ENCODE data around the gene LILRB3.

The LILRB3 gene

GRCh38 chr19:54179262-54179852 is 43.5 kb downstream of the LILRB3 start:
- Histone ChIP-seq H2AFZ (ENCODE audit: low read depth) (no peak overlapping the region), H3K4me1 (ENCODE audit: low read depth, poor library complexity, severe bottlenecking) (no peaks in the 10 kb centered on the region), H3K79me2 (ENCODE audit: insufficient read depth, low read depth) (no peaks in the 10 kb centered on the region), H3K4me2 (no peak overlapping the region), H3K27ac (no peak overlapping the region), H3K36me3 (ENCODE audit: insufficient read depth) (no peaks in the 10 kb centered on the region), H3K27me3 (ENCODE audit: insufficient read depth, low read depth) (no peaks in the 10 kb centered on the region), H3K9ac (no peak overlapping the region), H3K4me3 (IDR thresholded peaks at IDR 0.05; ENCODE audit: insufficient read depth, low read depth, low read length) (no peak overlapping the region), H4K20me1 (ENCODE audit: insufficient read depth) (no peaks in the 10 kb centered on the region)
- TF ChIP-seq, protein P1, sequence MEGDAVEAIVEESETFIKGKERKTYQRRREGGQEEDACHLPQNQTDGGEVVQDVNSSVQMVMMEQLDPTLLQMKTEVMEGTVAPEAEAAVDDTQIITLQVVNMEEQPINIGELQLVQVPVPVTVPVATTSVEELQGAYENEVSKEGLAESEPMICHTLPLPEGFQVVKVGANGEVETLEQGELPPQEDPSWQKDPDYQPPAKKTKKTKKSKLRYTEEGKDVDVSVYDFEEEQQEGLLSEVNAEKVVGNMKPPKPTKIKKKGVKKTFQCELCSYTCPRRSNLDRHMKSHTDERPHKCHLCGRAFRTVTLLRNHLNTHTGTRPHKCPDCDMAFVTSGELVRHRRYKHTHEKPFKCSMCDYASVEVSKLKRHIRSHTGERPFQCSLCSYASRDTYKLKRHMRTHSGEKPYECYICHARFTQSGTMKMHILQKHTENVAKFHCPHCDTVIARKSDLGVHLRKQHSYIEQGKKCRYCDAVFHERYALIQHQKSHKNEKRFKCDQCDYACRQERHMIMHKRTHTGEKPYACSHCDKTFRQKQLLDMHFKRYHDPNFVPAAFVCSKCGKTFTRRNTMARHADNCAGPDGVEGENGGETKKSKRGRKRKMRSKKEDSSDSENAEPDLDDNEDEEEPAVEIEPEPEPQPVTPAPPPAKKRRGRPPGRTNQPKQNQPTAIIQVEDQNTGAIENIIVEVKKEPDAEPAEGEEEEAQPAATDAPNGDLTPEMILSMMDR (conservative IDR thresholded peaks at IDR 0.05; ENCODE audit: low read depth, low read length), result no peak

DNA sequence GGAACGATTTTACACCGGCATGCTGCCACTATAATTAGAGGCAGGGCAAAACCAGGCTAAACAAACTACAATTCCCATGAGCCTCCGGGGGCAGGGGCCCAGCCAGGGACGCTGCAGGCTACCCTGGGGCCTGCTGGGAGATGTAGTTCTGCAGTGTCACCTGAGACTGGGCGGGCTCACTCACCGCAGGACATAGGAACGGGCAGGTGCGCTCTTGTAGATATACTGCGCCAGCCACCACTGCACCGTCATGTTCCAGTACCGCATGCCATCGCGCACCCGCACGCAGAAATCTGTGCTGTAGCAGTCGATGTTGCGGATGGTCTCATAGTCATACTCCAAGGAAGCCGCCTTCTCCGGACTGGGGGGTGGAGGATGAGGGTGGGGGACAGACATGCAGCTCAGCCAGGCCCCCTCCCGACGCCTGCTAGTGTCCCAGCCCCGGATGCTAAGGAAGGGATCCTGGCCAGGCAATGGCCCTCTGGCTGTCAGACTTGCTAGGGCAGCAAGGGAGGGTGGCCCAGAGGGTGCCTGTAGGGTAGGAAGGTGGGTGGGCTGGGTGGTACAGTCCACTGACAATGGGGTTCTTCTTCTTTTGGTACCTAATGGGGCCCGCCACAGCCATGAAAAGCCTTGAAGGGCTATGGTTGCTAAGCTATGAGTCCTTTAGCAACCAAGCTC is 44.1 kb downstream of the LILRB3 start:
- H3K79me2 ChIP-seq (ENCODE audit: insufficient read depth, low read depth), result no peaks in the 10 kb centered on the region
- no peak overlapping the region for H3K4me3 ChIP-seq (IDR thresholded peaks at IDR 0.05; ENCODE audit: insufficient read depth, low read depth, low read length)
- peaks cover under 1% of the 10 kb centered on the region; the same call in 1 of the 2 replicates for H3K27me3 ChIP-seq (ENCODE audit: insufficient read depth, low read depth)
- H3K36me3 ChIP-seq (ENCODE audit: insufficient read depth), result no peaks in the 10 kb centered on the region
- no peak overlapping the region for H3K27ac ChIP-seq
- H3K4me2 ChIP-seq, result no peak overlapping the region
- no peak overlapping the region for H2AFZ ChIP-seq (ENCODE audit: low read depth)
- no peak overlapping the region for H3K9ac ChIP-seq
- H4K20me1 ChIP-seq (ENCODE audit: insufficient read depth), result no peaks in the 10 kb centered on the region
- TF ChIP-seq, protein P1 (conservative IDR thresholded peaks at IDR 0.05; ENCODE audit: low read depth, low read length), result no peak
- H3K4me1 ChIP-seq (ENCODE audit: low read depth, poor library complexity, severe bottlenecking), result no peaks in the 10 kb centered on the region

GRCh38 chr19:54173951-54174834 is 48.6 kb downstream of the LILRB3 start:
- no peaks in the 10 kb centered on the region for H3K36me3 ChIP-seq (ENCODE audit: insufficient read depth)
- H3K79me2 ChIP-seq (ENCODE audit: insufficient read depth, low read depth), result no peaks in the 10 kb centered on the region
- H3K4me2 ChIP-seq, result no peak overlapping the region
- H4K20me1 ChIP-seq (ENCODE audit: insufficient read depth), result no peaks in the 10 kb centered on the region
- no peak overlapping the region for H2AFZ ChIP-seq (ENCODE audit: low read depth)
- TF ChIP-seq, protein P1 (conservative IDR thresholded peaks at IDR 0.05; ENCODE audit: low read depth, low read length), result no peak
- no peak overlapping the region for H3K9ac ChIP-seq
- no peaks in the 10 kb centered on the region for H3K4me1 ChIP-seq (ENCODE audit: low read depth, poor library complexity, severe bottlenecking)
- peaks cover 12% of the 10 kb centered on the region; the same call in 1 of the 2 replicates for H3K27me3 ChIP-seq (ENCODE audit: insufficient read depth, low read depth)
- H3K27ac ChIP-seq, result no peak overlapping the region
- no peak overlapping the region for H3K4me3 ChIP-seq (IDR thresholded peaks at IDR 0.05; ENCODE audit: insufficient read depth, low read depth, low read length)

GRCh38 chr19:54173359-54173699 is 49.5 kb downstream of the LILRB3 start:
- H2AFZ ChIP-seq (ENCODE audit: low read depth), result no peak overlapping the region
- H3K4me1 ChIP-seq (ENCODE audit: low read depth, poor library complexity, severe bottlenecking), result peaks cover 1% of the 10 kb centered on the region
- H3K4me3 ChIP-seq (IDR thresholded peaks at IDR 0.05; ENCODE audit: insufficient read depth, low read depth, low read length), result no peak overlapping the region
- H4K20me1 ChIP-seq (ENCODE audit: insufficient read depth), result no peaks in the 10 kb centered on the region
- H3K4me2 ChIP-seq, result no peak overlapping the region
- H3K9ac ChIP-seq, result no peak overlapping the region
- no peaks in the 10 kb centered on the region for H3K36me3 ChIP-seq (ENCODE audit: insufficient read depth)
- no peaks in the 10 kb centered on the region for H3K79me2 ChIP-seq (ENCODE audit: insufficient read depth, low read depth)
- H3K27ac ChIP-seq, result no peak overlapping the region
- peaks cover 12% of the 10 kb centered on the region; the same call in 1 of the 2 replicates for H3K27me3 ChIP-seq (ENCODE audit: insufficient read depth, low read depth)
- TF ChIP-seq, protein P1 (conservative IDR thresholded peaks at IDR 0.05; ENCODE audit: low read depth, low read length), result no peak

All from KMS-11 (cell line).